SU-DHL-6 (cell line): Measurements from ENCODE around the gene GCNT2.

Experiments
- H2AFZ ChIP-seq: fragments of 200-600 bp; sonication (generic); 2 replicates; pipeline ENCODE4 v1.6.1; 2014; ENCODE audit warnings: low read depth, mild to moderate bottlenecking, moderate library complexity, mixed read lengths, antibody characterized with exemption, low read length; ENCODE audit not compliant: severe bottlenecking
- H3F3A ChIP-seq: fragments of 200-600 bp; shearing (Covaris generic); 2 replicates; pipeline ENCODE4 v1.6.0; 2016; ENCODE audit warnings: antibody characterized with exemption, mild to moderate bottlenecking; ENCODE audit not compliant: insufficient read depth
- H3K27ac ChIP-seq: fragments of 200-600 bp; sonication (generic); 2 replicates; pipeline ENCODE4 v1.5.1; 2016; ENCODE audit warnings: low read depth, mild to moderate bottlenecking, low read length, moderate library complexity, mixed read lengths
- H3K27me3 ChIP-seq: fragments of 200-600 bp; sonication (generic), shearing (Covaris generic); 2 replicates; pipeline ENCODE4 v1.6.0; 2014; ENCODE audit warnings: mild to moderate bottlenecking, low read length
- H3K36me3 ChIP-seq: fragments of 200-600 bp; sonication (generic); 2 replicates; pipeline ENCODE4 v1.6.1; 2014; ENCODE audit warnings: mild to moderate bottlenecking, low read length, mixed read lengths
- H3K4me2 ChIP-seq: fragments of 300-600, 200-600 bp; shearing (Covaris generic), sonication (generic); 2 replicates; pipeline ENCODE4 v1.6.0; 2014; ENCODE audit warnings: low read length, low read depth, mild to moderate bottlenecking; ENCODE audit not compliant: poor library complexity, severe bottlenecking
- H3K4me3 ChIP-seq: fragments of 200-600 bp; sonication (generic); 2 replicates; pipeline ENCODE4 v1.5.1; 2014; ENCODE audit warnings: antibody characterized with exemption, low read length, mild to moderate bottlenecking, mixed read lengths; ENCODE audit not compliant: insufficient read depth, poor library complexity, severe bottlenecking
- H3K79me2 ChIP-seq: fragments of 200-600 bp; sonication (generic); 2 replicates; pipeline ENCODE4 v1.6.1; 2014; ENCODE audit warnings: mild to moderate bottlenecking, low read length, moderate library complexity; ENCODE audit not compliant: insufficient read depth
- H3K9ac ChIP-seq: fragments of 200-600 bp; sonication (generic); 2 replicates; pipeline ENCODE4 v1.7.0; 2014; ENCODE audit warnings: mild to moderate bottlenecking, low read length
- H3K9me2 ChIP-seq: fragments of 200-600 bp; sonication (generic); replicated peaks from 2 replicates; pipeline ENCODE4 v1.6.1; 2014; ENCODE audit warnings: low read length; ENCODE audit not compliant: insufficient read depth
- H3K9me3 ChIP-seq: fragments of 200-600 bp; sonication (generic); 2 replicates; pipeline ENCODE4 v1.6.1; 2014; ENCODE audit warnings: low read length, mixed read lengths; ENCODE audit not compliant: insufficient read depth
- H4K20me1 ChIP-seq: fragments of 200-600 bp; sonication (generic); 2 replicates; pipeline ENCODE4 v1.6.1; 2014; ENCODE audit warnings: low read depth, mild to moderate bottlenecking, antibody characterized with exemption, low read length, moderate library complexity, mixed read lengths
- EZH2phosphoT487 ChIP-seq: fragments of 200-600 bp; sonication (generic), shearing (Covaris generic); conservative IDR thresholded peaks from 2 replicates; pipeline ENCODE4 v1.6.1; 2018; ENCODE audit warnings: mild to moderate bottlenecking, antibody characterized with exemption, low read length, moderate library complexity, mixed read lengths
- TF ChIP-seq, protein P1 (sequence below): fragments of 200-600 bp; sonication (generic); IDR thresholded peaks from one replicate; pipeline ENCODE4 v1.5.1; 2017; ENCODE audit warnings: antibody characterized with exemption, mild to moderate bottlenecking, low read length, moderate library complexity; ENCODE audit not compliant: insufficient read depth, poor library complexity, severe bottlenecking

Gene GCNT2

DNA sequence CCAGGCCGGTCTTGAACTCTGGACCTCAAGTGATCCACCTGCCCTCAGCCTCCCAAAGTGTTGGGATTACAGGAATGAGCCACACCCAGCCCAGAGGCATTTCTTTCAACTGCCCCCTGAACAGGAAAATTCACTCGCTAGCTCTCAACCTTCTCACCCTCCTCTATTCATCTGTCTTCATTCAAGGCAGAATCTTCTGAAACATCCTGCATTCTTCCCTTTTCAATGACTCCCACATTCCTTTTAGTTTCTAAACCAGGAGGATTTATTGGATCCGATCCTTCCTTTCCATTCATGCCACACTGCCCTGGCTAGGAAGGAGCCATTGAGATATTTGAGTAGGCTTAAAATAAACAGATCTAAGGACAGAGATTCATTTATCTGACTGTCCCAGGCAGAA lies 120.4 kb downstream of the GCNT2 start:
- Histone ChIP-seq H3K27me3 (no peaks in the 10 kb centered on the region), H3K9me3 (peaks cover 8% of the 10 kb centered on the region; the same call in 1 of the 2 replicates), H3F3A (no peaks in the 10 kb centered on the region), H2AFZ (no peak overlapping the region), H3K27ac (no peak overlapping the region), H3K9me2 (no peaks in the 10 kb centered on the region), H3K4me3 (no peak overlapping the region), H3K79me2 (no peaks in the 10 kb centered on the region), H3K36me3 (no peaks in the 10 kb centered on the region; the same call in 1 of the 2 replicates), H4K20me1 (no peaks in the 10 kb centered on the region), H3K9ac (no peak overlapping the region), H3K4me2 (no peak overlapping the region)
- no peak for TF ChIP-seq EZH2phosphoT487
- TF ChIP-seq, protein P1, sequence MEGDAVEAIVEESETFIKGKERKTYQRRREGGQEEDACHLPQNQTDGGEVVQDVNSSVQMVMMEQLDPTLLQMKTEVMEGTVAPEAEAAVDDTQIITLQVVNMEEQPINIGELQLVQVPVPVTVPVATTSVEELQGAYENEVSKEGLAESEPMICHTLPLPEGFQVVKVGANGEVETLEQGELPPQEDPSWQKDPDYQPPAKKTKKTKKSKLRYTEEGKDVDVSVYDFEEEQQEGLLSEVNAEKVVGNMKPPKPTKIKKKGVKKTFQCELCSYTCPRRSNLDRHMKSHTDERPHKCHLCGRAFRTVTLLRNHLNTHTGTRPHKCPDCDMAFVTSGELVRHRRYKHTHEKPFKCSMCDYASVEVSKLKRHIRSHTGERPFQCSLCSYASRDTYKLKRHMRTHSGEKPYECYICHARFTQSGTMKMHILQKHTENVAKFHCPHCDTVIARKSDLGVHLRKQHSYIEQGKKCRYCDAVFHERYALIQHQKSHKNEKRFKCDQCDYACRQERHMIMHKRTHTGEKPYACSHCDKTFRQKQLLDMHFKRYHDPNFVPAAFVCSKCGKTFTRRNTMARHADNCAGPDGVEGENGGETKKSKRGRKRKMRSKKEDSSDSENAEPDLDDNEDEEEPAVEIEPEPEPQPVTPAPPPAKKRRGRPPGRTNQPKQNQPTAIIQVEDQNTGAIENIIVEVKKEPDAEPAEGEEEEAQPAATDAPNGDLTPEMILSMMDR, result no peak

DNA sequence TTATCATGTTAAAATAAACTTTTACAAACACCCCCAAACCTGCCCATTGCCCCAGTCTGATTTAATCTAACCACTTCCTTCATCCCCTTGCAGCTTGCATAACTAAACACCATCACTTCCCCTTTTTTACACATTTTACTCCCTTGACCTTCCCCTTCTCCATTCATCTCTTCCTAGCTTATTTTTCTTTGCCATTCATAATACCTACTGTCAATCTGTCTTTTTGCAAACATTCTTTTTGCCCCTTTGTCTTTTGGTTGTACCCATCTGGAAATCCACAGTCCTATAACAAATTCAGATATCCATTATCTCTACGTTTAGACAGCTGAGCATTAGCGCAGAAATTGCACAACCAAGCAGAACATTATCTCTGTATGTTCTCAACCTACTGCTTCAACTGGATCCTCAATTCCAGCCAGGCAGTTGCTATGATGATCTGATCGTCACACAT lies 122.1 kb downstream of the GCNT2 start:
- Histone ChIP-seq H3K36me3 (no peaks in the 10 kb centered on the region; the same call in 1 of the 2 replicates), H4K20me1 (no peaks in the 10 kb centered on the region), H3K9me3 (peaks cover 8% of the 10 kb centered on the region; the same call in 1 of the 2 replicates), H2AFZ (peak overlapping the region; percentile 29), H3F3A (no peaks in the 10 kb centered on the region), H3K27ac (peak overlapping the region; percentile 67), H3K27me3 (no peaks in the 10 kb centered on the region), H3K4me3 (peak overlapping the region; percentile 5), H3K79me2 (no peaks in the 10 kb centered on the region), H3K9ac (peak overlapping the region; percentile 33), H3K9me2 (no peaks in the 10 kb centered on the region), H3K4me2 (peak overlapping the region; percentile 54)
- TF ChIP-seq EZH2phosphoT487, result no peak
- TF ChIP-seq, protein P1, result no peak

DNA sequence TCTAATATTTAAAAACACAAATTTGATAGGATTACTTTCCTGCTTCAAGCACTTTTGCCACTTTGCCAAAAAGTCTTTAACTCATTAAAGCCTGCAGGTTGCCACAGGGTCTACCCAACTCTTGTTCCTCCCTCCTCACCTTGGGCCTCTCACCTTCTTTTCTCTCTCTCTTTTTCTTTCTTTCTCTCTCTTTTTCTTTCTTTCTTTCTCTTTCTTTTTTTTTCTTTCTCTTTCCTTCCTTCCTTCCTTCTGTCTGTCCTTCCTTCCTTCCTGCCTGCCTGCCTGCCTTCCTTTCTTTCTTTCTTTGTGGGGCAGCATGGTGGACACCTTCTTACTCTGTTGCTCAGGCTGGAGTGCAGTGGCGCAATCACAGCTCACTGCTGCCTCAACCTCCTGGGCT lies 123.1 kb downstream of the GCNT2 start:
- Histone ChIP-seq H2AFZ (no peak overlapping the region), H3F3A (no peaks in the 10 kb centered on the region), H3K79me2 (no peaks in the 10 kb centered on the region), H3K27ac (no peak overlapping the region), H3K9me3 (no peaks in the 10 kb centered on the region), H4K20me1 (no peaks in the 10 kb centered on the region), H3K27me3 (no peaks in the 10 kb centered on the region), H3K9me2 (no peaks in the 10 kb centered on the region), H3K4me2 (no peak overlapping the region), H3K4me3 (no peak overlapping the region), H3K9ac (no peak overlapping the region), H3K36me3 (no peaks in the 10 kb centered on the region)
- TF ChIP-seq, protein P1, result no peak
- no peak for TF ChIP-seq EZH2phosphoT487
